ENCODE measurements around the gene TMPRSS3.
"Not testable (repeated sequence)": the region's sequence is repeated elsewhere in the genome, so short reads cannot be mapped to it uniquely, and the experiment has no call there.

The TMPRSS3 gene

DNA sequence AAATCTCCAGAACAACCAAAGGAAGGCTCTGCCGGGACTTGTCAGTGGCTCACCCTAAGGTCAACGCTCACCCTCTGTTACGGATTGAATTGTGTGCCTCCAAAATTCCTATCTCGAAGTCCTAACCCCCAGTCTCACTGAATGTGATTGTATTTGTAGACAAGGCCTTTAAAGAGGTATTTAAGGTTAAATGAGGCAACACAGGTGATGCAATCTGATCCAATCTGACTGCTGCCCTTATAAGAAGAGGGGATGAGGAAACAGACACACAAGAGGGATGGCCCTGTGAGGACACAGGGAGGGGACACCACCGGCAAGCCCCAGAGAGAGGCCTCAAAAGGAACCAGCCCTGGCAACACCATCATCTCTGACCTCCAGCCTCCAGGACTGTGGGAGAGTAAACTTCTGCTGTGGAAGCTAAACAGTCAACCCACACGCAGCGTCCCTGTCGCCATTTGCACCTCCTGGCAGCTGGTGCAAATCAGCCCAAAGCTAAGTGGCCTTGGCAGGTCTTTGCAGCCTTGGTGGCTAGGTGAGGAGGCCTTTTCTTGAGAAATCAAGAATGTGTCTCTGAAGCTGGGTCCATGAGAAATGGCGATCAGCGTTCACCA, 32.1 kb upstream of the TMPRSS3 start:
- DNase-seq (ENCODE audit: low spot score), result no peak

DNA sequence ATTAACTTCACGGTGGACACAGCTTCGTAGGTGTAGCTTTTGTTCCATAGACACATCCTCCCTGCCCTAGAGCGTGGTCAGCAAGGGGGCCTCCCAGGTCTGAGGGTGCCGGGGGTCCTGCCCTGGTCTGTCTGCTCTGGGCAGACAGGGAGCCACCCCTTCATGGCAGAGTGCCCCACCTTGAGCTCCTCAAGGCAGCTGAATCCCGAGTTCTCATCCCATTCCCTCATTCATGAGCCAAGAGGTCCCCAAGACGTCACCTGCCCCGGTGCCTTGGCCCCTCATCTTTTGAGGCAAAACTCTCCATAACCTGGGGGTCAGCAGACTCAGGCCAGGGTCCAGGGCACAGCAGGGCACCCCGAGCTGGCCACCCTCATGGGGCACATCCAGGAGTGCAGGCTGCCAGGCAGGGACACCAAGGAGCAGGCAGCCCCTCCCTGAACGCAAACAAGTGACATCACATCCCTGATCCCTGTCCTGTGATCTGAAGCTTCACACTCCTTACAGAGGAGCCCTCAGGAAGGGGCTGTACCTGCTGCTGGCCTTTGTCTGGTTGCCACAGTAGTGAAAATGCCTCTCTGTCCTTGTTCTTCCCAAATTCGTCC, 31.1 kb upstream of the TMPRSS3 start:
- no peak for DNase-seq (ENCODE audit: low spot score)

DNA sequence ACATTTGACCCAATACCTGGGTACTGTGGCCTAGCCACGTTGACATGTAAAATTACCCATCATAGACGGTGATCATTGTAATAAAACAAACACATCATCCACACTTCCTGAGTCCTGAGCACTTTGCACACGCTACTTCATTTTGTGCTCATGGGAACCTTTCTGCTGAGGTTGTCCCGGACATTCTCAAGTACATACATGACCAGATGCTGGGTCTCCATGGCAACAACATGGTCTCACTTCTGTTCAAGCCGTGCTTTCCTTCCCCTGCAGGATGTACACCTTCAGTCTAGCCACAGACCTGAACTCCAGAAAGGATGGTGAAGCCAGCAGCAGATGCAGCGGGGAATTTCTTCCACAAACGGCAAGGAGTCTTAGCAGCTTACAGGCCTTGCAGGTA, 30.6 kb upstream of the TMPRSS3 start:
- no peak for DNase-seq (ENCODE audit: low spot score)

DNA sequence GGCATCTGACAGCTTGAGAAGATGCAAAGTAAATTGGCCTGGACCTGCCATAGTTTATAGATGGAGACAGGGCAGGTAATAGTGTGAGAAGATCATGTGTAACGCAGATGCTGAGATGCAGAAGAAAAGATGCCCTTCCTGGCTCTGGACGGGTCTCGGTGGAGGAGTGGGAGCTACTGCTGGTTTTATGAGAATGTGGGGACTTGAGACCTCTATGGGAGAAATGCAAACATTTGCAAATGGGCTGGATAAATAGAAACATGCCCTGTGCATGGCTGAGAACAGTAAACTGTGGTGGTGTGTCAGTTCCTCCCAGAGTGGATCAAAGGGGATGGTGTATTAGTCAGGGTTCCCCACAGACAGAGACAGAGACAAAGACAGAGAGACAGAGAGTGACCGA, 29.7 kb upstream of the TMPRSS3 start:
- no peak for DNase-seq (ENCODE audit: low spot score)

DNA sequence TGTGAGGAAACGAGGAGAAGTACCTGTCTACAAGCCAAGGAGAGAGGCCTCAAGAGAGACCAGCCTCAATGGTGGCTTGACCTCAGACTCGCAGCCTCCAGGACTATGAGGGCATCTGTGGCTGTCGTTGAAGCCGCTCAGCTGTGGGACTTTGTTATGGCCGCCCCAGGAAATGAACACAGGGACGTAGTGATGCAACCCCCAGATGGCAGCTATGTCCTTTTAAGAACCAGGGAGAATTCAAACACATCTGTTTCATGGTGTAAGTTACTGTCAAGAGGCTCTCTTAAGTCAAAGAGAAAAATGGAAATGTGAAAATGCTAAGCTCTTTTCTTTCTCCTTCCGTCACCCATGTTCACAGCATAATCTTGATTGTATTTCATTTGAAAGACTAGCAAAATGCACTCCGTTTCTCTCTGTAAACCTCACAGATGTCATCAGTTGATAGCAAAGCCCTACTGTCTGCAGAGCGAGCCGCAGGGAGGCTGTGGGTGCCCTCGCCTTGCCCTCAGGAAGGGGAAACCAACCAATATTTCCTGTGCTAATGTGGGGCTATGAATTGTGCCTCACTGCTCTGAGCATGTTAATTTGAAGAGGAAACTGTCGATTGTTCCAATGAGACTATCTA, 29.2 kb upstream of the TMPRSS3 start:
- DNase-seq (ENCODE audit: low spot score), result no peak

DNA sequence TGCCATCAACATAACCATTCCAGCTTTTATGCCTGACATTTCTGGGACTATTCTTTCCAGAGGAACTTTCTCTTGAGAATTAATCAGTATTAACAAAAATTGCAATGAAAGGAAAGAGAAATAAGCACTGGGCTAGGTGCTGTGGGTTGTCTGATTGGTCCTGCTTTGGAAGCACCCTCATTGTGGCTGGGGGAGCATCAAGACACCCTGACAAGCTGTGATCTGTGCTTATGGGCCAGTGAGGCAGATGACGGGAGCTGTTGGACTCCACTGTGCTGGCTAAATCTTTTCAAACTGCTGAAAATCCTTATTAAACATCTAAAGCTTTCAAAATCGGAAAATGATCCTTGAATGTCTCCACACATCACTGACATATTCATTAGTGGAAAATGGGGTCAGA, 27.8 kb upstream of the TMPRSS3 start:
- no peak for DNase-seq (ENCODE audit: low spot score)

DNA sequence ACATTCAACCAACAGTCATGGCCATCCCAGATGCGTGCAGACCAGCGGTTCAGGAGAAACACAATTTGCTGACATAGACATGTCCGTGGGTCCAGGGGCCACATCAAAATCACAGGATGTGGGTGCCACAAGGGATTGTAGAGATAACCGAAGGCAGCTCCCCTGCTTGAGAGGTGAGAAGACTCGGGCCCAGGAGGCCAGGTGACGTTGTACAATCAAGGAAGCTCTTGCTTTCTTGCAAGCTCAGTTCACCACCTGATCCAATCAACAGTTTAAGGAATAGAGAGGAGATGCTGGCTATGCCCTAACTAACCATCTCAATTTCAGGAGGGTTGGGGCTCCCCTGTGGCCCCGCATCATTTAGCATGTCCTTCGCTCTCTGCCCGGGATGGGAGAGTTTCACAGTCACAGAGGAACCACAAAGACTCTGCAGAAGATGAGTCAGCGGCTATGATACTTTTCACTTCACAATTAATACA, 27.4 kb upstream of the TMPRSS3 start:
- DNase-seq (ENCODE audit: low spot score), result no peak

DNA sequence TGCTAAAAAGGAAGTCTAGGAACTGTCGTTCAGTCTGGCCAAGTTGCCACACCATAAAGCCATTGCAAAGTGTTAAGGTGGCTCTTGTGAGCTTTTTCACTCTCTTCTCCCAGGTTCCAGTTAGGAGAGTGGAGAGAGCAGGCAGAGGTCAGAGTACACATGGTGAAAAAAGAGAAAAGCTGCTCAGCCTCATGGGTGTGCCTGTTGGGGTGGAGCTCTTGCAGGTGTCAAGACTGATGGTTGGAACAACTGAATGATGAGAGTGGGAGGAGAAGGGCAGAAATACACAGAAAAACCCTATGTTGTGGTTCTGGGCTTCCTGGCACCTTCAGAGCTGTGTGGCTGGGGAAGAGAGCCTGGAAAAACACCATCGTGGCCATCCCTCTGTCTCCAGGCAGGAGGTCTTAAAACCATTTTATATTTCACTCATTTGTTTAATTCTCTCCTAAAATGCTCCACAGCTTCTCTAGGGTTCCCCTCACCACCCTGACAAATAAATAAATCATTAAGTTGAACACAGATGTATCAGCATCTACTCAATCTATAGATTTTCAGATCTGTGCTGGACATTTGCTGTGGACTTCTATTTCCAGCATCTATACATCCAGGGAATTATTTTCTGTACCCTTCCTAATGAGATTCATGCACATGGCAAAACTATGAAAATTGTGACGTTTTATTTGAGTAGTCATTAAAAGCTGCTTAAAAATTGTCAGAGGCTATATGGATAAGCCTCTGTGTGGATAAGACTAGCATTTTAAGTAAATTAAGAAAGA, 25.4 kb upstream of the TMPRSS3 start:
- DNase-seq (ENCODE audit: low spot score), result no peak

DNA sequence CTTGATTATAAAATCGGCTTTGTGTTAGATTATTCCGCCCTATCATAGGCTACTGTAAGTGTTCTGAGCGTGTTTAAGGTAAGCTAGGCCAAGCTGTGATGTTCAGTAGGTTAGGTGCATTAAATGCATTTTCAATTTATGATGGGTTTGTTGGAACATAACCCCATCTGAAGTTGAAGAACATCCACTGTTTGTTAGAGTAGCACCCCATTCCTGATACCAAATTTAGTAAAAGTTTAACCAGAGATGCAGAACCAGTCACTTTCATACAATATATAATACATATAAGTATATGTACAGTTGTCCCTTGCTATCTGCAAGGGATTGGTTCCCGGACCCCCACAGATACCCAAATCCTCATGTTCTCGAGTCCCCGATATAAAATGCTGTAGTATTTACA, 24.0 kb upstream of the TMPRSS3 start:
- no peak for DNase-seq (ENCODE audit: low spot score)

DNA sequence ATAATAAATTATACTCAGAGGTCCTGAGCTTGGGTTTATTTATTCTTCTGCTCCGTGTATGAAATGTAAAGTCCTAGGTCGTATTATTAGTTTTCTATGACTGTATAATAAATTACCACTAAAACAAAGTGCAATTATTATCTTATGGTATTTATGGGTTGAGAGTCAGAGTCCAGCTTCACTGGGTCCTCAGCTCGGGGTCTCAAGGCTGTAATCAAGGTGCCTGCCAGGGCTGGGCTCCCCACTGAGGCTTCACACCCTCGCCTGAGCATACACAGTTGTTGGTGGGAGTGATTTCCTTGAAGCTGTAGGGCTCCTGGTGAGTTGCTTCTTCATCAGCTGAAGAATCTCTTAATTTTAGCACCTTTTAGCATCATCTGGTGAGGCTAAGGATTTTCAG, 23.0 kb upstream of the TMPRSS3 start:
- no peak for DNase-seq (ENCODE audit: low spot score)

DNA sequence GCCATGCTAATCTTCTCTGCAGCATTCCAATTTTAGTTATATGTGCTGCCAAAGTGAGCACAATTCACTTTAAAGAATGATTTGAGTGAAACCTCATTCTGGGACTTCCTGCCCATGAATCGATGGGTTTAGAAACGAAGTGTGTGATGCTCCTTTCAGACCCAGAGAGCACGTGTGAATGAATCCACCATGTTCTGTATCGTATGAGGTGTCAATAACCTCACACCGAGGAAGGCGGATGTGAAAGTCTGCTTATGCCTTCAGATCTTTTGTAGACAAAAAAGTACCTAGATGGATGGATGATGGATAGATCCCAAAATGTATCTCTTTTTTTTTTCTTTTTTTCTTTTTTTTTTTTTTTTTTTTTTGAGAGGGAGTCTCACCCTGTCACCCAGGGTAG, 21.7 kb upstream of the TMPRSS3 start:
- DNase-seq (ENCODE audit: low spot score), result no peak

DNA sequence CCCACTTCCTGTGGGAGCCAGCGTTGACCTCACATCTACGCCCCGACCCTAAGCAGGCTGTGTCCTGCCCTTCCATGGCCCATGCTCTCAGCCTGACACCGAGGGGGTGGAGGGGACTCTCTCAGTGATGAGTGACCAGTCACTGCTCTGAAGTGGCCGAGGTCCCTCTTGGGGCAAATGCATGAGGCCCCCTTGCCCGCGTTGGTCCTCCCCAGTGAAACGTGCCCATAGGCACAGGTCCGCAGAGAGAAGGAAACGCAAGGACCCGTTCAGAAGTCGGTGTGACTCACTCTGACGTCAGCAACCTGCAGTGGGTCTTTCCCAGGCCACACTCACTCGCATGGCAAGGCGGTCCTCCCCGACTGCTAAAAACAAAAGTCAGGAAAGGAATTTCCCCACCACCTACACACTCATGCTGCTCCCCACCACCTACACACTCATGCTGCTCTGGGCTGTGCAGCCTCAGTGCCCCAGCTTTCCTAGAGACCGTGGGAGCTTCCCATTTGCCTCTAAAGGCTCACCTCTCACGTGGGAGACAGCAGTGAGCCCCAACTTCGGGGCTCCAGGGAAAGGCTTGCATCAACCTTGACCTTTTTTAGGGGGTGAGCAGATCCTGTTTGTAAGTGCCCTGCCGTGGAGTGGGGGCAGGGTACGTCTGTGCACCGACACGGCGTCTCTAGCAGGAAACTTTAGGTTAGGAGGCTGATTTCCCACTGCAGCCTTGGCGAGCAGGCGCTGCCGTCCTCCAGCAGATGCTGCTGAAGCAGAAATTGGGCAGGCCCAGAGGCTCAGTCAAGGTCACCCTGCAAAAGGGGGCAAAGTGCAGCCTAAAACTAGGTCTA, 19.3 kb upstream of the TMPRSS3 start:
- no peak for DNase-seq (ENCODE audit: low spot score)

DNA sequence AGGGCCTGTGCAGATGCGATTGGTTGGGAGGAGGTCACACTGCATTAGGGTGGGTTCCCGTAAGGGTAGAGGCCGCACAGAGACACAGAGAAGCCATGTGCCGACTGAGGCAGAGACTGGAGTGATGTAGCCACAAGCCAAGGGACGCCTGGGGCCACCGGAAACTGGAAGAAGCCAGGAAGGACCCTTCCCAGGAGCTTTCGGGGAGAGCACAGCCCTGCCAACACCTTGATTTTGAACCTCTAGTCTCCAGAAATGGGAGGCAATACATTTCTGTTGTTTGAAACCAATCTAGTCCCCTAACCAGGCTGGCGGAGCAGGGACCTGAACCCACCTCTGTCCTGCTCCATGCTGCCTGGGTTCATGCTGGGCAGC, 18.7 kb upstream of the TMPRSS3 start:
- no peak for DNase-seq (ENCODE audit: low spot score)

DNA sequence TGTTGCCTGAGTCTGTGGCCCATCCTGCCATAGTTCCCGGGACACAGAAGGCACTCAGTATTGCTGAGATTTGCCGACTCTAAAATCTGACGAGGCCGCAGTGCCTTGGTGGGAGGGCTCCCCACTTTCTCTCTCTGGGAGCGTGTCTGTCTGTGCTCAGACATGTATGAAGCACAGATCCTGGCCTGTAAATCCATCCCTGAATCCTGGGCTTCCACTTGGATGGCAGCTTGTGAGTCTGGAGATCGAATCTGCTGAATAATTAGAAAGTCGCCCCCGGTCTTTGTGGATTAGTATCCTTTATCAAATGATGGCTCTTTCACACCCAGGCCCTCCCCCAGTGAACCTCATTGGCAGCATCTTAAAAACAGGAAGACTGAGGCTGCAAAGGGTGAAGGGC, 18.2 kb upstream of the TMPRSS3 start:
- no peak for DNase-seq (ENCODE audit: low spot score)

DNA sequence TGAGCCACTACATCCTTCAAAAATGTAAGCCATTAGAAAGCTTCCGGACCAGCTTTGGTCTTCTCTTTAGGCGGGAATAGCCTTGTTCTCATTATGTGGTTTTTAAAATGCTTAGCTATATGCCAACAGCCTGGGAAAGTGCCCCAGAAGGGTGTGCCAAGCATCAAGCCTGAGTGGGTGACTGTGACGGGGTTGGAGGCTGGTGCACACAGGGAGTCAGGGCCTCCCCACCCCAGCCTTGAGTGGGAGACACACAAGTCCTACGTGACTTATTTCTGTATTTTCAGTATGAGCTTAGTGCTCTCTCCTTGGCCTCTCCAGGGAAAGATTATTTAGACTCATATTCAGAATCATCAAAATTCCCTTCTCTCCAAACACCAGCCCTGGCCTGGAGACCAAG, 17.6 kb upstream of the TMPRSS3 start:
- DNase-seq (ENCODE audit: low spot score), result no peak

DNA sequence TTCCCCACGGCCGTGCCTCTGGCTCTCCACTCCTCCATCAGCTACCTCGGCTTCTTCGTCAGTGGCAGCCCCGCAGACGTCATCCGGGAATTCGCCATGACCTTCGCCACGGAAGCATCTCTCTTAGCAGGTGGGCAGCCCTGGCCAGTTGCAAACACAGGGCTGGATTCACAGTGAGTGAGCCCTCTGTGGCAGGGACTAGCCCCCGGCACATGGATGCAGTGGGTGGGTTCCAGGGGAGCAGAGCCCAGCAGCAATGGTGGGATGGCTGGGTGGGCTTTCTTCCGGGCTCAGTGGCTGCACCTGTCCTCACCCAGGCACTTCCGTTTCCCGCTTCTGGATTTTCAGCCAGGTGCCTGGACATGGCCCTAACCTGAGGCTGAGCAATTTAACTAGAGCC, 17.2 kb upstream of the TMPRSS3 start:
- DNase-seq (ENCODE audit: low spot score), result no peak

DNA sequence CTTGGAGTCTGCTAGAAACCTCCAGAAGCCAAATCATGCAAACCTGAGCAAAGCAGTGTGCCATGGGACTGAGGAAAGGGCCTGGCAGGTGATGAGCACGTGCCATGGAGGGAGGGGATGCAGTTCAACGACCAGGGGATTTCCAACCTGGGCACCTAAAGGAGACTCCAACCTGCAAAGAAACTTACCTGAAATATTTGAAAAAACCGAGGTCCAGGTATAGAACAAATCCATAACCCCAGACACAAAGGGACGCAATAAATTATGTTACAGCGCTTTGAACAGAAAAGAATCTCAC, 16.7 kb upstream of the TMPRSS3 start:
- DNase-seq (ENCODE audit: low spot score), result no peak

DNA sequence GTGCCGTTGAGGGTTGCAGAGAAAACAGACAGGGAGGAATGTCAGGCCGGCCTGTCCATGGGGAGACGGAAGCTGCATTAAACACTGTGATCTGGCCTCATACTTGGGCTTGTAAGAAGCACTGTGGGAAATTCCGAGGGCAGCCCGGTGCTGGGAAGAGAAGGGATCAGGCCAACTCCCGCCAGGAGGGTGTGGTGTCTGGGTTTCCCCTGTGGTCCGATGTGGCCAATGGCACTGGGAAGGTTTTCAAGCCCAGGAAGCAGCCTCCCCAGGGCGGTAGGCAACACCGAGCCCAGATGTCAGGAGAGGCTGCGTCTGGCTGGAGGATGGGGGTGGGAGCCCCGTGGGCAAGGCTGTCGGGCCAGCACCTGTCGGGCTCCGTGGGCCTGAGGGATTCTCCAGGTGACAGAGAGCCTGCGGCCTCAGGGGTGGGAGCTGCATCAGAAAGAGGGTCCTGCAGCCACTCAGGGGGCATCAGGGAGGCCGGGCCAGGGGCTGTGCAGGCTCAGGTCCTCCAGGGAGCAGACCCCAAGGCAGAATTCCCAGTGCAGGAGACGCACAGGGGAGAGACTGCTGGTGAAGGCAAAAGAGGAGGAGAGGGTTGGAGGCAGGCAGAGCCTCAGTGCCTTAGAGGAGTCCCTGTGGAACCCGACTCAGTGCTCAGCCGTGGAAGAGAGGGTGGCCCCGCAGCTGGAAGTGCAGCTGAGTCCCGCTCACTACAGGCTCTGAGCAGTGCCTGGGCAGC, 16.2 kb upstream of the TMPRSS3 start:
- no peak for DNase-seq (ENCODE audit: low spot score)

DNA sequence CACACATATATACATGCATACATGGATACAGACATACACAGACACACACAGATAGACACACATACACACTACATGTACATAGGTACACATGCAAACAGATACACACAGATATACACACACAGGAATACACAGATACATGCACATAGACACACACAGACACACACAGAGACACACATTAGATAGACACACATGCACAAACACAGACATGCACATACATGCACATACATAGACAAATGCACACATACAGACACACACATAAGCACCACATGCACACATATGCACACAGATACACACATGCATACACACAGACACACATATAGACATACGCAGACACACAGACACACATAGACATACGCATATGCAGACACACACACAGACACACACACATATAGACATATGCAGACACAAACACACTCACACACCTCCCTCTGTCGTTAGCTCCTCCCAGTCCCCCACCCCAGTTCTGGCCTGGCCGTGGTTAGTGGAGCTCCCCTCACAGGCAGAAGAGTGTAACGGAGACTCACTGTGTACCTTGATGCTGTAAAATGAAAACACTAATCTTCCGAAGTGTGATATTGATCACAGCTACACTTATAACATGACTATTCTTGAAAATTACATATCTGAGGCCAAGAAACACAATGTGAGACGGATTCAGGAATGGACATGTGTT, 15.5 kb upstream of the TMPRSS3 start:
- DNase-seq (ENCODE audit: low spot score), result no peak

DNA sequence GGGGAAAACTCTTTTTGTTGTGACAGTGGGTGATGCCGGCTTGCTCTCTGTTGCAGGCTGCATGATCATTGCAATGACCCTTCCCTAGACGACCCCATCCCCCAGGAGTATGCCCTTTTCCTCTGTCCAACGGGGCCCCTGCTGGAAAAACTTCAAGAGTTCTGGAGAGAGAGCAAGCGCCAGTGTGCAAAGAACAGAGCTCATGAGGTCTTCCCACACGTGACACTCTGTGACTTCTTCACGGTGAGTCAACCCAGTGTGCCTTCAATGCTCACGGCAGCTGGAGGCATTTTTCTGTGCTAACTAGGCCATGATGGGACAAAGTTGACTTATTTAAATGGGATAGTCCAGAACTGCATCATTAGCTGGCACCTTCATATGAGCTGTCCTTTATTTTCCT, 13.5 kb upstream of the TMPRSS3 start:
- DNase-seq (ENCODE audit: low spot score), result no peak

DNA sequence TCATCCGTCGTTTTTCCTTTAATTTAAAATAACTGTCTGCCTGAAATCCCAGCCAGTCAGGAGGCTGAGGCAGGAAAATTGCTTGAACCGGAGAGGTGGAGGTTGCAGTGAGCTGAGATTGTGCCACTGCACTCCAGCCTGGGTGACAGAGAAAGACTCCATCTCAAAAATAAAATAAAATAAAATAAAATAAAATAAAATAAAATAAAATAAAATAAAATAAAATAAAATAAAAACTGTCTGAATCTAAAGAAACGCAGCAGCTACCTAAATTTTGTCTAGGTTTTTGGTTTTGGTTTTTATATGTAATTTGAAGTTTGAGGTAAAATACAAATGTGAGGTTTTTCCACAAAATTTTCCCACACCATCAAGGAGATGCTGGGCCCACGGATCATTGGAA, 12.9 kb upstream of the TMPRSS3 start:
- DNase-seq (ENCODE audit: low spot score), result not testable (repeated sequence)
